ENCODE data around the gene E2F4.

- no peak for TF ChIP-seq CTCF (IDR thresholded peaks at IDR 0.05; ENCODE audit: insufficient read depth, low read length, poor library complexity, severe bottlenecking)
- TF ChIP-seq EZH2phosphoT487 (conservative IDR thresholded peaks at IDR 0.05; ENCODE audit: low read length): no peak
These were observed 42.5 kb upstream of the E2F4 start for GRCh38 chr16:67149276-67150046.

Measured in SU-DHL-6 (cell line).